ENCODE data around the gene MXRA7.

Gene MXRA7

GRCh38 chr17:76687298-76688164 is 23.2 kb downstream of the MXRA7 start:
- POLR2A ChIA-PET = interaction anchor here (0.6 to 2.2 kb wide), 6 partner anchors 10 to 50 kb away, joined by 3 to 22 read pairs (median 10); partner anchors contain the start of genes MFSD11, MXRA7 and SRSF2
- no peak for TF ChIP-seq HIC1 (tag by site-specific recombination; IDR thresholded peaks at IDR 0.05)
- TF ChIP-seq GLIS2 (tag by site-specific recombination; IDR thresholded peaks at IDR 0.05) = 0 out of 2 replicates have a peak, but pooled peaks have one; percentile 43
- Histone ChIP-seq H3K27ac (ENCODE audit: extremely low read depth, low read depth, low read length) (no peak overlapping the region; the same call in 1 of the 2 replicates), H3K4me1 (ENCODE audit: control insufficient read depth, insufficient read depth, low read length) (peaks cover 11% of the 10 kb centered on the region), H3K9me3 (ENCODE audit: control insufficient read depth, insufficient read depth, low read depth, low read length) (no peaks in the 10 kb centered on the region), H3K36me3 (ENCODE audit: control insufficient read depth in 2 of 2, insufficient read depth in 1 of 2, low read length in 2 of 2) (peaks cover 0 to 43% of the 10 kb centered on the region in 2 experiments; a peak in 2 of 3 replicates), H3K4me3 (ENCODE audit: low read depth, low read length) (no peak overlapping the region)
- CTCF ChIA-PET = interaction anchor here (0.6 to 14.2 kb wide), 5 partner anchors 10 to 182 kb away, joined by 3 to 175 read pairs (median 3); partner anchors contain the start of gene MXRA7

DNA sequence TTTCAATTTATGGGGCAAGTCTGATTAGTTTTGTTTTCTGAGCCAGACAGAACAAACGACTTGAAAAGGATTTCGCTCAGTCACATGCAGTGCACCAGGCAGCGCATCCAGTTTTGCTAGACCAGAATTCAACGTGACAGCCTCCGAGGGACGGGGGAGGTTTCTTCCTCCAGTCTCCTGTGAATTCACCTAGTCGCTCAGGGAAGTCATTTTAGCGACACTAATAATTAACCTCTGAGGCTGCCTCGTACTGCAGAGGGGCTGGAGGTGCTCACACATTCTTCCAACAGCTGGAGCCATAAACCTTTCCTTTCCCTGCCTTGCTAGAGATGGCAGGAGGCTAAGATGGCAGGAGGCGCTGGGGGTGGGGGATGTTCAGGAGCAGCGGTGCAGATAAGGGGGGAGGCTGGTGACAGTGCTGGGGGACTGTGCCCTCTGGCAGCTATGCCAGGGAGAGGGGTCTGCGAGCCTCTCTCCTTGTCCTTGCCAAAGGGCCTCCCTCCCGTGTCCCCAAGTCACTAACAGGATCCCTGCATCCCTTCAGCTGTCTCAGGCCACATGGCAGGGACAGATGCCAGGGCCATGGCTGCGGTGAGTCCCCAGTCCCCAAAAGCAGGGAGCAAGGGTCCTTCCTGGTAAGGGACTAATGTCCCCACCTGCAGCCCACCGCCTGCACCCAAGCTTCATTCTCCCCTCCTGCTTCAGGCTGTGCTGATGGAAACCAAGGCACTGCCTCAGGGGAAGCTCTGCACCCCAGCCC is 24.0 kb downstream of the MXRA7 start:
- no peaks in the 10 kb centered on the region for H3K9me3 ChIP-seq (ENCODE audit: control insufficient read depth, insufficient read depth, low read depth, low read length)
- peaks cover 11% of the 10 kb centered on the region for H3K4me1 ChIP-seq (ENCODE audit: control insufficient read depth, insufficient read depth, low read length)
- CTCF ChIA-PET = interaction anchor here (0.7 to 14.2 kb wide), 3 partner anchors 11 to 87 kb away, joined by 3 to 175 read pairs (median 3); partner anchors contain the start of gene MXRA7
- no peak for TF ChIP-seq ZNF404 (tag by site-specific recombination; IDR thresholded peaks at IDR 0.05)
- TF ChIP-seq ZNF341 (tag by site-specific recombination; IDR thresholded peaks at IDR 0.05; ENCODE audit: low read depth) = peak; percentile 83
- H3K36me3 ChIP-seq (ENCODE audit: control insufficient read depth in 2 of 2, insufficient read depth in 1 of 2, low read length in 2 of 2) = peaks cover 0 to 48% of the 10 kb centered on the region in 2 experiments; a peak in 2 of 3 replicates
- H3K27ac ChIP-seq (ENCODE audit: extremely low read depth, low read depth, low read length) = no peak overlapping the region
- POLR2A ChIA-PET = interaction anchor here (0.7 kb wide), 1 partner anchor 17 kb away, joined by 3 read pairs; no protein-coding TSS in a partner anchor
- no peak overlapping the region for H3K4me3 ChIP-seq (ENCODE audit: low read depth, low read length)

DNA sequence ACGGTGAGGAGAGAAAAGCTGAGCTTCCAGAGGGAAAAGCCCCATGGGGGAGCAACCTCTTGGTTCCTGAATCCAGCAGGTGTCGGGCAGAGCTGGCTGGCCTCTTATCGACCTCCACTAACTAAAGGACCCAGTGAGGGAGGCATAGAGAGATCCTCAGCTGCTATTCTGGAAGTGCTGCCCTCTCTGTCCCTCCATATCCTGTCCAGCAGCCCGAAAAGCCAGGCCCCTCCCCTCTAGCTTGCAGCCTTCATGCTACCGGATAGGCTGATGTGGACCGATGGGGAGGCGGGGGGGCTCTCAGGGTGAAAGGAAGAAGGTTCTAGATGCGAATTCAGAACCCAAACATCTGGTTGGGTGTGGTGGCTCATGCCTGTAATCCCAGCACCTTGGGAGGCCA is 24.9 kb downstream of the MXRA7 start:
- H3K4me1 ChIP-seq (ENCODE audit: control insufficient read depth, insufficient read depth, low read length) = peaks cover 11% of the 10 kb centered on the region
- TF ChIP-seq, protein P1, sequence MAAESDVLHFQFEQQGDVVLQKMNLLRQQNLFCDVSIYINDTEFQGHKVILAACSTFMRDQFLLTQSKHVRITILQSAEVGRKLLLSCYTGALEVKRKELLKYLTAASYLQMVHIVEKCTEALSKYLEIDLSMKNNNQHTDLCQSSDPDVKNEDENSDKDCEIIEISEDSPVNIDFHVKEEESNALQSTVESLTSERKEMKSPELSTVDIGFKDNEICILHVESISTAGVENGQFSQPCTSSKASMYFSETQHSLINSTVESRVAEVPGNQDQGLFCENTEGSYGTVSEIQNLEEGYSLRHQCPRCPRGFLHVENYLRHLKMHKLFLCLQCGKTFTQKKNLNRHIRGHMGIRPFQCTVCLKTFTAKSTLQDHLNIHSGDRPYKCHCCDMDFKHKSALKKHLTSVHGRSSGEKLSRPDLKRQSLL (tag by site-specific recombination; IDR thresholded peaks at IDR 0.05) = no peak
- no peak for TF ChIP-seq ZSCAN30 (tag by site-specific recombination; IDR thresholded peaks at IDR 0.05)
- TF ChIP-seq KLF17 (tag by site-specific recombination; IDR thresholded peaks at IDR 0.05) = no peak
- TF ChIP-seq, protein P2, sequence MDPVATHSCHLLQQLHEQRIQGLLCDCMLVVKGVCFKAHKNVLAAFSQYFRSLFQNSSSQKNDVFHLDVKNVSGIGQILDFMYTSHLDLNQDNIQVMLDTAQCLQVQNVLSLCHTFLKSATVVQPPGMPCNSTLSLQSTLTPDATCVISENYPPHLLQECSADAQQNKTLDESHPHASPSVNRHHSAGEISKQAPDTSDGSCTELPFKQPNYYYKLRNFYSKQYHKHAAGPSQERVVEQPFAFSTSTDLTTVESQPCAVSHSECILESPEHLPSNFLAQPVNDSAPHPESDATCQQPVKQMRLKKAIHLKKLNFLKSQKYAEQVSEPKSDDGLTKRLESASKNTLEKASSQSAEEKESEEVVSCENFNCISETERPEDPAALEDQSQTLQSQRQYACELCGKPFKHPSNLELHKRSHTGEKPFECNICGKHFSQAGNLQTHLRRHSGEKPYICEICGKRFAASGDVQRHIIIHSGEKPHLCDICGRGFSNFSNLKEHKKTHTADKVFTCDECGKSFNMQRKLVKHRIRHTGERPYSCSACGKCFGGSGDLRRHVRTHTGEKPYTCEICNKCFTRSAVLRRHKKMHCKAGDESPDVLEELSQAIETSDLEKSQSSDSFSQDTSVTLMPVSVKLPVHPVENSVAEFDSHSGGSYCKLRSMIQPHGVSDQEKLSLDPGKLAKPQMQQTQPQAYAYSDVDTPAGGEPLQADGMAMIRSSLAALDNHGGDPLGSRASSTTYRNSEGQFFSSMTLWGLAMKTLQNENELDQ (tag by site-specific recombination; IDR thresholded peaks at IDR 0.05; ENCODE audit: low read depth) = no peak
- no peak for TF ChIP-seq ZNF292 (tag by site-specific recombination; IDR thresholded peaks at IDR 0.05; ENCODE audit: borderline replicate concordance, low read depth)
- no peak for TF ChIP-seq ZNF280D (tag by site-specific recombination; IDR thresholded peaks at IDR 0.05)
- no peak for TF ChIP-seq ZNF791 (tag by site-specific recombination; IDR thresholded peaks at IDR 0.05)
- no peak for TF ChIP-seq ZBTB17 (tag by site-specific recombination; IDR thresholded peaks at IDR 0.05)
- TF ChIP-seq KLF10 (tag by site-specific recombination; IDR thresholded peaks at IDR 0.05) = no peak
- TF ChIP-seq ZNF677 (tag by site-specific recombination; IDR thresholded peaks at IDR 0.05) = no peak
- no peak for TF ChIP-seq GLI4 (tag by site-specific recombination; IDR thresholded peaks at IDR 0.05)
- TF ChIP-seq ZNF707 (tag by site-specific recombination; IDR thresholded peaks at IDR 0.05) = no peak
- TF ChIP-seq ZNF423 (tag by site-specific recombination; IDR thresholded peaks at IDR 0.05) = no peak
- ChIA-PET CTCF (interaction anchor here (0.5 to 14.2 kb wide), 4 partner anchors 30 to 129 kb away, joined by 4 to 175 read pairs (median 6); partner anchors contain the start of gene MXRA7), POLR2A (interaction anchor here (0.7 to 1.7 kb wide), 3 partner anchors 14 to 18 kb away, joined by 3 to 7 read pairs (median 3); no protein-coding TSS in a partner anchor)
- H3K9me3 ChIP-seq (ENCODE audit: control insufficient read depth, insufficient read depth, low read depth, low read length) = no peaks in the 10 kb centered on the region
- H3K27ac ChIP-seq (ENCODE audit: extremely low read depth, low read depth, low read length) = no peak overlapping the region
- no peak overlapping the region for H3K4me3 ChIP-seq (ENCODE audit: low read depth, low read length)
- H3K36me3 ChIP-seq (ENCODE audit: control insufficient read depth in 2 of 2, insufficient read depth in 1 of 2, low read length in 2 of 2) = peaks cover 0 to 48% of the 10 kb centered on the region in 2 experiments; a peak in 2 of 3 replicates

Data from HEK293 (cell line).